HG03060 (cell line): Measurements from ENCODE around the gene SERPINB13.

Source experiments
- ATAC-seq: cut with Tn5 transposase; IDR thresholded peaks from one replicate; pipeline ENCODE4 v1.9.1; 2021; ENCODE audit warnings: low read depth, moderate number of reproducible peaks; ENCODE audit not compliant: unreplicated experiment

Gene SERPINB13

GRCh38 chr18:63586966-63587365 is at the start of gene SERPINB13:
SERPINB13 (plus strand) TSS chr18:63587343; CDS start chr18:63588668, 1,325 bp downstream.
- no peak for ATAC-seq

- no peak for ATAC-seq
Observed at GRCh38 chr18:63539904-63540510, 47.1 kb upstream of the SERPINB13 start.

GRCh38 chr18:63542069-63542468 is 45.1 kb upstream of the SERPINB13 start, which contains the start of gene SERPINB12:
SERPINB12 (plus strand) TSS chr18:63542369; CDS start chr18:63556160, 13,791 bp downstream.
- no peak for ATAC-seq

- no peak for ATAC-seq
Observed at GRCh38 chr18:63544017-63544416, 43.1 kb upstream of the SERPINB13 start.

GRCh38 chr18:63545000-63545399 is 42.1 kb upstream of the SERPINB13 start:
- ATAC-seq = no peak

- ATAC-seq = no peak
Observed at GRCh38 chr18:63550068-63550467, 37.1 kb upstream of the SERPINB13 start.

GRCh38 chr18:63551769-63552168 is 35.4 kb upstream of the SERPINB13 start:
- ATAC-seq = no peak

- no peak for ATAC-seq
Observed at GRCh38 chr18:63552581-63552980, 34.6 kb upstream of the SERPINB13 start.

- ATAC-seq = no peak
Observed at GRCh38 chr18:63553081-63553480, 34.1 kb upstream of the SERPINB13 start.

- ATAC-seq = no peak
Observed at GRCh38 chr18:63559567-63560491, 27.3 kb upstream of the SERPINB13 start.

- ATAC-seq = no peak
Observed at GRCh38 chr18:63562284-63562683, 24.9 kb upstream of the SERPINB13 start.

GRCh38 chr18:63564021-63564420 is 23.1 kb upstream of the SERPINB13 start:
- no peak for ATAC-seq

- no peak for ATAC-seq
Observed at GRCh38 chr18:63564561-63564960, 22.6 kb upstream of the SERPINB13 start.

- ATAC-seq = no peak
Observed at GRCh38 chr18:63567276-63567675, 19.9 kb upstream of the SERPINB13 start.

GRCh38 chr18:63567825-63568224 is 19.3 kb upstream of the SERPINB13 start:
- no peak for ATAC-seq

- ATAC-seq = no peak
Observed at GRCh38 chr18:63570721-63571120, 16.4 kb upstream of the SERPINB13 start.

- no peak for ATAC-seq
Observed at GRCh38 chr18:63575681-63576080, 11.5 kb upstream of the SERPINB13 start.

GRCh38 chr18:63578357-63578958 is 8.7 kb upstream of the SERPINB13 start:
- ATAC-seq = no peak

GRCh38 chr18:63579616-63580015 is 7.5 kb upstream of the SERPINB13 start:
- no peak for ATAC-seq

GRCh38 chr18:63585988-63586387 is 1.2 kb upstream of the SERPINB13 start:
- ATAC-seq = no peak

- no peak for ATAC-seq
Observed at GRCh38 chr18:63586431-63586830, 712 bp upstream of the SERPINB13 start.
